WTC11 (cell line): Measurements from ENCODE around the gene ADAM12. TPM values are rescaled to one million over a fixed set of nuclear protein-coding genes. Genes with fewer than 3 reads are reported as not detected.

ENCODE experiments used
- ATAC-seq: fragments of 200-7000 bp; cut with Tn5 transposase; 2 replicates; pipeline ENCODE4 v1.10.0; 2021; ENCODE audit warnings: mild to moderate bottlenecking, moderate library complexity
- CTCF ChIA-PET: fragments of 300-600 bp; sonication (Branson Sonifier 250); formaldehyde crosslinking; loops from one replicate; lab custom pipeline; 2021; ENCODE audit warnings: antibody characterized with exemption; lab: Charles Lee
- POLR2A ChIA-PET: fragments of 350-600 bp; sonication (Branson Sonifier 250); formaldehyde crosslinking; loops from one replicate; lab custom pipeline; 2021; ENCODE audit warnings: antibody characterized with exemption; lab: Charles Lee
- DNase-seq: peaks from one replicate; pipeline ENCODE4 v3.0.0; 2021; ENCODE audit warnings: low spot score
- H3K27ac Mint-ChIP-seq: 2 replicates; pipeline ENCODE4 v1.8.0; 2021; ENCODE audit warnings: mixed read lengths
- H3K27me3 Mint-ChIP-seq: 2 replicates; pipeline ENCODE4 v1.8.0; 2021; ENCODE audit warnings: low read depth, mild to moderate bottlenecking, moderate library complexity, mixed read lengths
- H3K36me3 Mint-ChIP-seq: 2 replicates; pipeline ENCODE4 v1.8.0; 2021; ENCODE audit warnings: mixed read lengths
- H3K4me1 Mint-ChIP-seq: 2 replicates; pipeline ENCODE4 v1.8.0; 2022; ENCODE audit warnings: mixed read lengths
- H3K4me3 Mint-ChIP-seq: 2 replicates; pipeline ENCODE4 v1.8.0; 2021; ENCODE audit warnings: mild to moderate bottlenecking, moderate library complexity, mixed read lengths
- H3K9me3 Mint-ChIP-seq: 2 replicates; pipeline ENCODE4 v1.8.0; 2021; ENCODE audit warnings: mixed read lengths
- ATF1 ChIP-seq: sonication (generic); formaldehyde crosslinking; IDR thresholded peaks from 2 replicates; pipeline ENCODE4 v1.8.1; 2023; ENCODE audit warnings: mild to moderate bottlenecking, moderate library complexity, missing genetic modification reagents
- CREB1 ChIP-seq: sonication (generic); formaldehyde crosslinking; IDR thresholded peaks from 2 replicates; pipeline ENCODE4 v1.8.0; 2023; ENCODE audit warnings: mild to moderate bottlenecking, missing genetic modification reagents
- ELF4 ChIP-seq: sonication (generic); formaldehyde crosslinking; IDR thresholded peaks from 2 replicates; pipeline ENCODE4 v1.8.1; 2022; ENCODE audit warnings: low read depth, mild to moderate bottlenecking, moderate library complexity, missing genetic modification reagents
- HMGA2 ChIP-seq: fragments of 250-450 bp; sonication (Bioruptor Pico); IDR thresholded peaks from 2 replicates; pipeline ENCODE4 v1.4.0; 2021; ENCODE audit warnings: mild to moderate bottlenecking, moderate library complexity
- NFYB ChIP-seq: sonication (generic); formaldehyde crosslinking; conservative IDR thresholded peaks from 2 replicates; pipeline ENCODE4 v1.8.0; 2022; ENCODE audit warnings: low read depth, missing genetic modification reagents
- OVOL2 ChIP-seq: fragments of 250-450 bp; sonication (Bioruptor Pico); IDR thresholded peaks from 2 replicates; pipeline ENCODE4 v1.9.0; 2021; ENCODE audit warnings: mild to moderate bottlenecking, borderline replicate concordance
- SMAD3 ChIP-seq: sonication (generic); formaldehyde crosslinking; IDR thresholded peaks from 2 replicates; pipeline ENCODE4 v1.8.0; 2022; ENCODE audit warnings: missing genetic modification reagents, mild to moderate bottlenecking, borderline replicate concordance
- total RNA-seq: library from RNA; stranded (reverse); gene quantifications from 3 replicates; pipeline ENCODE4 v1.2.3, GENCODE V29; 2021
- TF ChIP-seq, protein P1 (sequence below): sonication (generic); formaldehyde crosslinking; IDR thresholded peaks from 2 replicates; pipeline ENCODE4 v1.8.1; 2022; ENCODE audit warnings: low read depth, missing genetic modification reagents, borderline replicate concordance
- TF ChIP-seq, protein P2 (sequence below): sonication (generic); formaldehyde crosslinking; IDR thresholded peaks from 2 replicates; pipeline ENCODE4 v1.8.1; 2022; ENCODE audit warnings: low read depth, mild to moderate bottlenecking, moderate library complexity, missing genetic modification reagents, borderline replicate concordance
- TF ChIP-seq, protein P3 (sequence below): sonication (generic); formaldehyde crosslinking; IDR thresholded peaks from 2 replicates; pipeline ENCODE4 v1.8.1; 2022; ENCODE audit warnings: missing genetic modification reagents, borderline replicate concordance
- TF ChIP-seq, protein P4 (sequence below): sonication (generic); formaldehyde crosslinking; IDR thresholded peaks from 2 replicates; pipeline ENCODE4 v1.8.0; 2022; ENCODE audit warnings: mild to moderate bottlenecking, missing genetic modification reagents
- TF ChIP-seq, protein P5 (sequence below): sonication (generic); formaldehyde crosslinking; conservative IDR thresholded peaks from 2 replicates; pipeline ENCODE4 v1.8.1; 2023; ENCODE audit warnings: mild to moderate bottlenecking, low read depth, missing genetic modification reagents, moderate library complexity
- TF ChIP-seq, protein P6 (sequence below): fragments of 250-450 bp; sonication (Bioruptor Pico); IDR thresholded peaks from 2 replicates; pipeline ENCODE4 v1.9.0; 2021; ENCODE audit warnings: mild to moderate bottlenecking, borderline replicate concordance

ADAM12 gene
- total RNA-seq, 1 experiment from 2014 or later = 0.22 TPM

DNA sequence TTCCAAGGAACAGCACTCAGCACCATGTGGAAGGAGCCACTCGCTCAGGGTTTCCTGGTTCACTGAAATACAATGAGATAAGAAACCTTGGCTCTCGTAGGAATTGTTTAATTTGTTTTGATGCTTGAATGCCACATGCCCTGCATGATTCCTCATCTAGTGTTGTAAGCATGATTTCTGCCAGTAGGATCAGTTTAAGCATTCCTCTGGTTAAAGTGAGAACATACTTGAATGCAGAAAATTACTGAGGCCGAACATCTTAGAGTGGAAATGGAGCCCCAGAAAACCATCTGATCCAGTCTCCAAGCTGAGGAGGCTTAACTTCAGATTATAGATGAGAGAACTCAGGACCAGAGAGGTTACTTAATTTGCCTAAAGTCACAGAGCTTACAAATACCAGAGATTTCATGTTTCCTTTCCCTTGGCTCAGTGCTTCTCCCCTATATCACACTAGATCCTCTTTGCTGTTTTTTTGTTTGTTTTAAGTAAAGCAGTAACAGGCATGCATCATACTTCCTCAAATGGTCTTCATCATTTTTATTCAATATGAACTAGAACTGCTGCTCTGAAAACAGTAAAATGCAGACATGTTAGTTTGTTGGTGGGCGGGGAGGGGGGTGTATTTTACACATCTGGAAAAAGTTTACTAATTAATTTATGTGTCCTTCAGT is 125.1 kb downstream of the ADAM12 start:
- peaks cover 2% of the 10 kb centered on the region; the same call in 1 of the 2 replicates for H3K27me3 Mint-ChIP-seq
- CTCF ChIA-PET = no interaction called here
- TF ChIP-seq, protein P1, sequence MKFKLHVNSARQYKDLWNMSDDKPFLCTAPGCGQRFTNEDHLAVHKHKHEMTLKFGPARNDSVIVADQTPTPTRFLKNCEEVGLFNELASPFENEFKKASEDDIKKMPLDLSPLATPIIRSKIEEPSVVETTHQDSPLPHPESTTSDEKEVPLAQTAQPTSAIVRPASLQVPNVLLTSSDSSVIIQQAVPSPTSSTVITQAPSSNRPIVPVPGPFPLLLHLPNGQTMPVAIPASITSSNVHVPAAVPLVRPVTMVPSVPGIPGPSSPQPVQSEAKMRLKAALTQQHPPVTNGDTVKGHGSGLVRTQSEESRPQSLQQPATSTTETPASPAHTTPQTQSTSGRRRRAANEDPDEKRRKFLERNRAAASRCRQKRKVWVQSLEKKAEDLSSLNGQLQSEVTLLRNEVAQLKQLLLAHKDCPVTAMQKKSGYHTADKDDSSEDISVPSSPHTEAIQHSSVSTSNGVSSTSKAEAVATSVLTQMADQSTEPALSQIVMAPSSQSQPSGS (CRISPR knock-in tag) = no peak
- TF ChIP-seq SMAD3 (CRISPR knock-in tag) (no peak), ELF4 (CRISPR knock-in tag) (no peak)
- TF ChIP-seq, all 79 proteins: peak for 0
- ATAC-seq (no peak), DNase-seq (no peak)
- H3K36me3 Mint-ChIP-seq = peaks cover 24% of the 10 kb centered on the region
- H3K27ac Mint-ChIP-seq = peak overlapping the region; percentile 11; the same call in 1 of the 2 replicates
- H3K9me3 Mint-ChIP-seq = peaks cover 29% of the 10 kb centered on the region
- H3K4me3 Mint-ChIP-seq = no peak overlapping the region
- peaks cover 19% of the 10 kb centered on the region for H3K4me1 Mint-ChIP-seq
- POLR2A ChIA-PET = no interaction called here

DNA sequence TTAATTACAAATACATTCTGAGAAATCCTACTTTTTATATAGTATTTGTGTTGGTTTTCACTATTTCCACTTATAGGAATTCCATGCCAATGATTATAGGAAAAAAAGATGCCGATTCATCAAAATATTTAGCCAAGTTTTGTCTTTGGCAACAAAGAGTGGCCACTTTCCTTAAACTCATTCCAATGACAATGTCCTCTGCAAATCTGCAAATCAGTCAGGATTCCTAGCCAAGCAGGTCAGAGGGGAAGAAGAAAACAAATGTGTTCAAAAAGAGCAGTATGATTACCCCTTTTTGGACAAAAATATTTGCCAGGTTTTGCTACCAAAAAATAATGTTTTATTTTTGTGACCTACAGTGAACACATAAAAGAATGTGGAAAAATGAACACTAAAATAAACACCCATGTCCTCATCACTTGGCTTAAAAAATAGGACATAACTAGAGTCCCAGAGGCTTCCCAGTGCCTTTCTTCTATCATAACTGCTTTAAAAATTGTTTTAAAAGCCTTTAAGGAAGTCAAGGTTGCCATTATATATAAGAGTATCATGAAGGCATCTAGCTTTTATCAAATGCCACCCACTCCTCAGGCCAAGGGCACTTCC is 125.9 kb downstream of the ADAM12 start:
- DNase-seq = no peak
- Mint-ChIP-seq H3K4me1 (peaks cover 19% of the 10 kb centered on the region), H3K36me3 (peaks cover 22% of the 10 kb centered on the region), H3K4me3 (no peak overlapping the region), H3K27me3 (peaks cover 2% of the 10 kb centered on the region; the same call in 1 of the 2 replicates), H3K27ac (no peak overlapping the region), H3K9me3 (peaks cover 23% of the 10 kb centered on the region)
- ChIA-PET POLR2A (no interaction called here), CTCF (no interaction called here)
- no peak for ATAC-seq
- TF ChIP-seq NFYB (CRISPR knock-in tag) (no peak), CREB1 (CRISPR knock-in tag) (no peak), OVOL2 (no peak), ATF1 (CRISPR knock-in tag) (no peak), HMGA2 (no peak)
- TF ChIP-seq, protein P2, sequence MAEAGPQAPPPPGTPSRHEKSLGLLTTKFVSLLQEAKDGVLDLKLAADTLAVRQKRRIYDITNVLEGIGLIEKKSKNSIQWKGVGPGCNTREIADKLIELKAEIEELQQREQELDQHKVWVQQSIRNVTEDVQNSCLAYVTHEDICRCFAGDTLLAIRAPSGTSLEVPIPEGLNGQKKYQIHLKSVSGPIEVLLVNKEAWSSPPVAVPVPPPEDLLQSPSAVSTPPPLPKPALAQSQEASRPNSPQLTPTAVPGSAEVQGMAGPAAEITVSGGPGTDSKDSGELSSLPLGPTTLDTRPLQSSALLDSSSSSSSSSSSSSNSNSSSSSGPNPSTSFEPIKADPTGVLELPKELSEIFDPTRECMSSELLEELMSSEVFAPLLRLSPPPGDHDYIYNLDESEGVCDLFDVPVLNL = no peak
- TF ChIP-seq, protein P3, sequence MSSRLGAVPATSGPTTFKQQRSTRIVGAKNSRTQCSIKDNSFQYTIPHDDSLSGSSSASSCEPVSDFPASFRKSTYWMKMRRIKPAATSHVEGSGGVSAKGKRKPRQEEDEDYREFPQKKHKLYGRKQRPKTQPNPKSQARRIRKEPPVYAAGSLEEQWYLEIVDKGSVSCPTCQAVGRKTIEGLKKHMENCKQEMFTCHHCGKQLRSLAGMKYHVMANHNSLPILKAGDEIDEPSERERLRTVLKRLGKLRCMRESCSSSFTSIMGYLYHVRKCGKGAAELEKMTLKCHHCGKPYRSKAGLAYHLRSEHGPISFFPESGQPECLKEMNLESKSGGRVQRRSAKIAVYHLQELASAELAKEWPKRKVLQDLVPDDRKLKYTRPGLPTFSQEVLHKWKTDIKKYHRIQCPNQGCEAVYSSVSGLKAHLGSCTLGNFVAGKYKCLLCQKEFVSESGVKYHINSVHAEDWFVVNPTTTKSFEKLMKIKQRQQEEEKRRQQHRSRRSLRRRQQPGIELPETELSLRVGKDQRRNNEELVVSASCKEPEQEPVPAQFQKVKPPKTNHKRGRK = no peak
- TF ChIP-seq, protein P4, sequence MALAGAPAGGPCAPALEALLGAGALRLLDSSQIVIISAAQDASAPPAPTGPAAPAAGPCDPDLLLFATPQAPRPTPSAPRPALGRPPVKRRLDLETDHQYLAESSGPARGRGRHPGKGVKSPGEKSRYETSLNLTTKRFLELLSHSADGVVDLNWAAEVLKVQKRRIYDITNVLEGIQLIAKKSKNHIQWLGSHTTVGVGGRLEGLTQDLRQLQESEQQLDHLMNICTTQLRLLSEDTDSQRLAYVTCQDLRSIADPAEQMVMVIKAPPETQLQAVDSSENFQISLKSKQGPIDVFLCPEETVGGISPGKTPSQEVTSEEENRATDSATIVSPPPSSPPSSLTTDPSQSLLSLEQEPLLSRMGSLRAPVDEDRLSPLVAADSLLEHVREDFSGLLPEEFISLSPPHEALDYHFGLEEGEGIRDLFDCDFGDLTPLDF = no peak
- TF ChIP-seq, protein P5, sequence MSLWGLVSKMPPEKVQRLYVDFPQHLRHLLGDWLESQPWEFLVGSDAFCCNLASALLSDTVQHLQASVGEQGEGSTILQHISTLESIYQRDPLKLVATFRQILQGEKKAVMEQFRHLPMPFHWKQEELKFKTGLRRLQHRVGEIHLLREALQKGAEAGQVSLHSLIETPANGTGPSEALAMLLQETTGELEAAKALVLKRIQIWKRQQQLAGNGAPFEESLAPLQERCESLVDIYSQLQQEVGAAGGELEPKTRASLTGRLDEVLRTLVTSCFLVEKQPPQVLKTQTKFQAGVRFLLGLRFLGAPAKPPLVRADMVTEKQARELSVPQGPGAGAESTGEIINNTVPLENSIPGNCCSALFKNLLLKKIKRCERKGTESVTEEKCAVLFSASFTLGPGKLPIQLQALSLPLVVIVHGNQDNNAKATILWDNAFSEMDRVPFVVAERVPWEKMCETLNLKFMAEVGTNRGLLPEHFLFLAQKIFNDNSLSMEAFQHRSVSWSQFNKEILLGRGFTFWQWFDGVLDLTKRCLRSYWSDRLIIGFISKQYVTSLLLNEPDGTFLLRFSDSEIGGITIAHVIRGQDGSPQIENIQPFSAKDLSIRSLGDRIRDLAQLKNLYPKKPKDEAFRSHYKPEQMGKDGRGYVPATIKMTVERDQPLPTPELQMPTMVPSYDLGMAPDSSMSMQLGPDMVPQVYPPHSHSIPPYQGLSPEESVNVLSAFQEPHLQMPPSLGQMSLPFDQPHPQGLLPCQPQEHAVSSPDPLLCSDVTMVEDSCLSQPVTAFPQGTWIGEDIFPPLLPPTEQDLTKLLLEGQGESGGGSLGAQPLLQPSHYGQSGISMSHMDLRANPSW (CRISPR knock-in tag) = no peak
- TF ChIP-seq, protein P6, sequence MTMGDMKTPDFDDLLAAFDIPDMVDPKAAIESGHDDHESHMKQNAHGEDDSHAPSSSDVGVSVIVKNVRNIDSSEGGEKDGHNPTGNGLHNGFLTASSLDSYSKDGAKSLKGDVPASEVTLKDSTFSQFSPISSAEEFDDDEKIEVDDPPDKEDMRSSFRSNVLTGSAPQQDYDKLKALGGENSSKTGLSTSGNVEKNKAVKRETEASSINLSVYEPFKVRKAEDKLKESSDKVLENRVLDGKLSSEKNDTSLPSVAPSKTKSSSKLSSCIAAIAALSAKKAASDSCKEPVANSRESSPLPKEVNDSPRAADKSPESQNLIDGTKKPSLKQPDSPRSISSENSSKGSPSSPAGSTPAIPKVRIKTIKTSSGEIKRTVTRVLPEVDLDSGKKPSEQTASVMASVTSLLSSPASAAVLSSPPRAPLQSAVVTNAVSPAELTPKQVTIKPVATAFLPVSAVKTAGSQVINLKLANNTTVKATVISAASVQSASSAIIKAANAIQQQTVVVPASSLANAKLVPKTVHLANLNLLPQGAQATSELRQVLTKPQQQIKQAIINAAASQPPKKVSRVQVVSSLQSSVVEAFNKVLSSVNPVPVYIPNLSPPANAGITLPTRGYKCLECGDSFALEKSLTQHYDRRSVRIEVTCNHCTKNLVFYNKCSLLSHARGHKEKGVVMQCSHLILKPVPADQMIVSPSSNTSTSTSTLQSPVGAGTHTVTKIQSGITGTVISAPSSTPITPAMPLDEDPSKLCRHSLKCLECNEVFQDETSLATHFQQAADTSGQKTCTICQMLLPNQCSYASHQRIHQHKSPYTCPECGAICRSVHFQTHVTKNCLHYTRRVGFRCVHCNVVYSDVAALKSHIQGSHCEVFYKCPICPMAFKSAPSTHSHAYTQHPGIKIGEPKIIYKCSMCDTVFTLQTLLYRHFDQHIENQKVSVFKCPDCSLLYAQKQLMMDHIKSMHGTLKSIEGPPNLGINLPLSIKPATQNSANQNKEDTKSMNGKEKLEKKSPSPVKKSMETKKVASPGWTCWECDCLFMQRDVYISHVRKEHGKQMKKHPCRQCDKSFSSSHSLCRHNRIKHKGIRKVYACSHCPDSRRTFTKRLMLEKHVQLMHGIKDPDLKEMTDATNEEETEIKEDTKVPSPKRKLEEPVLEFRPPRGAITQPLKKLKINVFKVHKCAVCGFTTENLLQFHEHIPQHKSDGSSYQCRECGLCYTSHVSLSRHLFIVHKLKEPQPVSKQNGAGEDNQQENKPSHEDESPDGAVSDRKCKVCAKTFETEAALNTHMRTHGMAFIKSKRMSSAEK (CRISPR knock-in tag) = no peak
